Glomerular visceral epithelial cell (primary cell): Measurements from ENCODE around the gene ZNF519.
A peak's percentile ranks its signal among the peaks of the same experiment; 100 is the strongest.

Experiments
- DNase-seq: peaks from one replicate; pipeline ENCODE4 v3.0.0-alpha.2; 2016; ENCODE audit errors: extremely low spot score

Gene ZNF519

GRCh38 chr18:14098428-14098827, 33.8 kb downstream of the ZNF519 start:
- DNase-seq = no peak

GRCh38 chr18:14097761-14098160, 34.5 kb downstream of the ZNF519 start:
- no peak for DNase-seq

GRCh38 chr18:14093307-14093915, 38.8 kb downstream of the ZNF519 start:
- no peak for DNase-seq

GRCh38 chr18:14092625-14093306, 39.5 kb downstream of the ZNF519 start:
- no peak for DNase-seq

GRCh38 chr18:14089781-14090180, 42.5 kb downstream of the ZNF519 start:
- DNase-seq = peak; percentile 13

- DNase-seq = no peak
These were observed 43.0 kb downstream of the ZNF519 start for GRCh38 chr18:14089191-14089590.

GRCh38 chr18:14086458-14087231, 45.6 kb downstream of the ZNF519 start:
- peak; percentile 22 for DNase-seq

GRCh38 chr18:14085770-14086457, 46.3 kb downstream of the ZNF519 start:
- no peak for DNase-seq

GRCh38 chr18:14075196-14075595, 57.0 kb downstream of the ZNF519 start:
- no peak for DNase-seq

- no peak for DNase-seq
These were observed 58.0 kb downstream of the ZNF519 start for GRCh38 chr18:14074187-14074586.

GRCh38 chr18:14053661-14054060, 78.6 kb downstream of the ZNF519 start:
- no peak for DNase-seq
